Tibial nerve (tissue), 4 donors: ENCODE results near the gene CFC1.
"Not testable (repeated sequence)": the region's sequence is repeated elsewhere in the genome, so short reads cannot be mapped to it uniquely, and the experiment has no call there.

ENCODE experiments used
- EP300 ChIP-seq, 2 donors: sonication (generic); formaldehyde crosslinking; IDR thresholded peaks; one replicate each; pipeline ENCODE4 v1.6.1; 2017; ENCODE audit warnings: antibody characterized with exemption in 2 of 2, mild to moderate bottlenecking in 1 of 2
- TF ChIP-seq, protein P1 (sequence below), 5 experiments: fragments of 200-600 bp in 3 of 5; fragments of 450-650 bp in 2 of 5; sonication (generic) in 3 of 5; IDR thresholded peaks; one replicate each; pipeline ENCODE4 v1.5.1; 2016 to 2019; ENCODE audit warnings: antibody characterized with exemption in 5 of 5, mild to moderate bottlenecking in 3 of 5, moderate library complexity in 2 of 5

DNA sequence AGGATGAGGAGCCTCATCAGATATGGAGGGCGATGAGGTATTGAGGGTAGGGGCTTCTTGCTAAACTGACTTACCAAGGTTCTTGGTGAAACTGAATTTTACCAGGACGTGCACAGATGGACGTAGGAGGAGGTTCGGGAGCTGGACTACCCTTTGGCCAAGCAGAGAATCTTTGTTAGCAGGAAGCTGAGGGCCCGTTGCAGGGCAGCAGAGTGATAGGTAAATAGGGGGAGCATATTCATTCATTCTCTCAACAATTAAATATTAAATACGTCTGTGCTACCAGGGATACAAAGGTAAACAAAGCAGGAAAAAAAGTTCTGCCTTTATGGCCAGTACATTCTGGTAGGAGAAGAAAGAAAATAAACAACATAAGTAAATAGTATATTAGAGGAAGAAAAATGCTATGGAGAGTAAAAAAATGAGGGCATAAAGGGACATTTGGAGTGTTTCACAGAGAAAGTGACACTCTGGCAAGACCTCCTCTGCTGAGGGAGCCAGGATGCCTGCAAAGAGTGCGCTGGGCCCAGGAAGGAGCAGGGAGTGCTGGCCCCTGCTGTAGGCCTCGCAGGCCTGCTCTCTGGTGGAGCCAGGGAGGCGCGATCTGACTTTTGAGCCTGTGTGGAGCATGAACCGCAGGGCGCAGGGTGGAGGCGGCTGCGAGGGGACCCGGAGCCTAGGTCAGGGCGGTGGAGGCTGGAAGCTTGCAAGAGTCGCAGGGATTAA lies 9.1 kb upstream of the CFC1 start:
- TF ChIP-seq, protein P1, sequence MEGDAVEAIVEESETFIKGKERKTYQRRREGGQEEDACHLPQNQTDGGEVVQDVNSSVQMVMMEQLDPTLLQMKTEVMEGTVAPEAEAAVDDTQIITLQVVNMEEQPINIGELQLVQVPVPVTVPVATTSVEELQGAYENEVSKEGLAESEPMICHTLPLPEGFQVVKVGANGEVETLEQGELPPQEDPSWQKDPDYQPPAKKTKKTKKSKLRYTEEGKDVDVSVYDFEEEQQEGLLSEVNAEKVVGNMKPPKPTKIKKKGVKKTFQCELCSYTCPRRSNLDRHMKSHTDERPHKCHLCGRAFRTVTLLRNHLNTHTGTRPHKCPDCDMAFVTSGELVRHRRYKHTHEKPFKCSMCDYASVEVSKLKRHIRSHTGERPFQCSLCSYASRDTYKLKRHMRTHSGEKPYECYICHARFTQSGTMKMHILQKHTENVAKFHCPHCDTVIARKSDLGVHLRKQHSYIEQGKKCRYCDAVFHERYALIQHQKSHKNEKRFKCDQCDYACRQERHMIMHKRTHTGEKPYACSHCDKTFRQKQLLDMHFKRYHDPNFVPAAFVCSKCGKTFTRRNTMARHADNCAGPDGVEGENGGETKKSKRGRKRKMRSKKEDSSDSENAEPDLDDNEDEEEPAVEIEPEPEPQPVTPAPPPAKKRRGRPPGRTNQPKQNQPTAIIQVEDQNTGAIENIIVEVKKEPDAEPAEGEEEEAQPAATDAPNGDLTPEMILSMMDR (IDR thresholded peaks at IDR 0.05): not testable (repeated sequence)
- not testable (repeated sequence) for TF ChIP-seq EP300 (IDR thresholded peaks at IDR 0.05)
